NCI-H2081 (cell line): ENCODE measurements around the gene SLC41A1.
A peak's percentile ranks its signal among the peaks of the same experiment; 100 is the strongest.

Experiments
- DNase-seq, 2 experiments: peaks; one replicate each; lab custom pipeline; 2025; lab: John Stamatoyannopoulos, UW

SLC41A1 gene

GRCh38 chr1:205787287-205787916, 25.6 kb downstream of the SLC41A1 start:
- DNase-seq = no peak

DNA sequence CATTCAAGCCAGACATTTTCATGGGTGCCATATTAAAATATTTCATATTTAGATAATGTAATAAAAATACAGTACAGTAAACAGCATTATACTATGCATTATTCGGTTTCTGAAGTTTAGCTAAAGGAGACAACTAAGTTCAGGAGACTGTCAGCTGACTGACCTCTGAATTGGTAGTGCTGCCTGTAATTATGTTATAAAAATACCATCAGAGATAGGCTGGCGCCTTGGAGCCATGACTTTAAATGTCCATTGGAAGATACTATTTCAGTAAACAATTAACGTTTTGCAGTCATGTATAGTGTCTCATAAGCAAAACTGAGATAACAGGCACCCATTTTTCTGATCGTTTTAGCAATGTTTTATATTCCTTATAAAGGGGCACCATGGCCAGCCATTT, 26.4 kb downstream of the SLC41A1 start:
- no peak for DNase-seq

DNA sequence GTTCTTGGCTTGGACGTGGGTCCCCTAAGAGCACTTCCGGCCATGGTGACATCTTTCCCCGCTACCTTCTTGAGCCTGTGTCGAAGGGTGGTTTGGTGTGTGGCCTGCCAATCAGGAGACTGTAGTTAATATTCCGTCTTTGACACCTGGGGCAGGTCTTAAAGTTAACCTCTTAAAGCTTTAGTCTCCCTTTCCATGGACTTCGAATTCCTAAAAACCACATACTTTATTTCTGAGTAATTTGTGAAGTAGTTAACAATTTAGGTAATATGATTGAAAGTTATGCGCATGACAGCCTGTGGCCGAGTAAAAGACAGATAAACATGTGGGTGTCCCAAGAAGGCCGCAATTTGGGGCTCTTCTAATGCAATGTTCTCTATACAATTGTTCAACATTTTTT, 27.6 kb downstream of the SLC41A1 start:
- DNase-seq = no peak

- no peak for DNase-seq
Observed at GRCh38 chr1:205783904-205784303, 29.1 kb downstream of the SLC41A1 start.

DNA sequence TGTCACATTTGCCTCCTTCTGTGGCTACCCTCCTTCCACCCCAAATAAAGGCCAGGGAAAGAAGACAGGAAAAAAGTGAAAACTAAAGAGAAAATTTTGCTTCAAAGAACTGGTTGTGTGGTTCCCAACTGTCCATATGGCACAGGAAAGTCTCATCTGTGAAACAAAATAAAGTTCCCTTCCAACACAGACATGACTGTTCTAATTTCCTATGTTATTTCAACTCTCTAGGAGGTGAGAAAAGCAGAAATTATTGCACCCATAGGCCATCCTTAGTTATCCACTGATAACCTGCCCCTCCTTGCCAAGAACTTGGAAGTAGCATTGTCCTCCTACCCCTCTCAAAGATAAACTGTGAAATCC, 29.6 kb downstream of the SLC41A1 start:
- no peak for DNase-seq

DNA sequence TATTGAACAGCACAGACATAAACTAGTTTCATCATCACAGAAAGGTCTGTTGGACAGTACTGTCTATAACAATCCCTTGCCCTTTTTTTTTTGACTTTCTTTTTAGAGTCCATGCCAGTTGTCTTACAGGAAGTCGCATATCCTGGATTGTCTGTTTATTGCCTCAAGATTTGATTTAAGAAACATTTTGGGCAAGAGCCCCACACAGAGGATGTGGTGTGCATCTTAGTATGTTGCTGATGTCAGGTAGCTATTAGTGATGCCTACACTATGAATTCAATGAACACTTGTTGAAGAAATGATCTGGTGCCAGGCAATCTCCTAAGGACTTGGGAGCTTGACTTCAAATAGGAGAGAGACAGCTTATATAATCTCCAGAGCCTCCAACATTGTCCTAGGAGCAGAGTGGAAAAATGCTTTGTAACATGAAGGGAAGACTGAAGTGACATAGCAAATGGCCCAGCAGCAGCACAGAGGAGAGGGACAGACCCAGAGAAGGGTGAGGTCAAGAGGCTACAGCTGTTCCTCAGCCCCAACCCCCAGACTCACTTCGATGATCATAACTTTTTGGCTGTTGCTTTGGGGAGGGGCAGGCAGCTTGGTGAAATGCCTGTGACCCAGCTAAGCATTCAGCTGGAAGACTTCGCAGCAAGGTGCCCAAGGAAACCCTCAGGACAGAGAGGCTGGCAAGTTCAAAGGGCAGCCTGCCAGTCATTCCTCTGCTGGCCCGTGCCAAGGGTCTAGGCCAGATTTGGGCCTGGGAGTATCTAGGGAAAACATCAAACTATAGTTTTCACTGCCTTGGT, 30.2 kb downstream of the SLC41A1 start:
- no peak for DNase-seq

GRCh38 chr1:205780335-205780734, 32.7 kb downstream of the SLC41A1 start:
- DNase-seq = no peak

DNA sequence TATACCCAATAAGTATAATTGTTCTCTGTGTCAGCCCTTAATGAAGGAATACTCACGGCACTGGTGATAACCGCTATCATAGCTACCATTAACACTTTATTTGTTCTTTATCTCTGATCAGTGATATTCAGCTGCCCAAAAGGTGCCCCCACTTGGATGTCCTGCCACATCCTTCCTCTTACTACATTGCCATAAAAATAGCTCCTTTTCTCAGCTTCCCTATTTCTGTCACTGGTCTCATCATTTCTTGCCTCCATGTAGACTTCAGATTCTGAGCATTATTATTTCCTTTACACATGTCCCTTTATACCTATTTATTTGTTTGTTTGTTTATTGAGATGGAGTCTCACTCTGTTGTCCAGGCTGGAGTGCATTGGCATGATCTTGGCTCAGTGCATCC, 35.0 kb downstream of the SLC41A1 start:
- no peak for DNase-seq

DNA sequence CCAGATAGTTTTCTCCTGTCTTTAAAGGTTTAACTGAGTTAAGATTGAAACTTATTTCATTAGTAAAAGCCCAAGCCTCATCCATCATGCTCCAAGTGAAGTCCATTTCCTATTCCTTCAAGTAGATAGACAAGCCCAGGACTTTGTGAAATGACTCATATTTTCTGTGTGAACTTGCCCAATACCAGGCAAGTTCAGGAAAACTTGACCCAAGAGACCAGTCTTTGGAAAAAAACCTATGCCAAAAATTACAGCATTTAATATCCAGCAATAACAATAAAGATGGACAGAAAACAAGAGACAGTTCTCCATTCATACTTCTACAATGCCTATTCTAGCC, 37.3 kb downstream of the SLC41A1 start:
- DNase-seq = no peak

GRCh38 chr1:205775015-205775716, 37.8 kb downstream of the SLC41A1 start, which contains the start of gene RAB29:
Gene RAB29 (minus strand): TSS chr1:205775482. CDS start chr1:205774956, 526 bp downstream.
- peak; percentile 75 to 86 for DNase-seq

GRCh38 chr1:205774198-205775014, 38.6 kb downstream of the SLC41A1 start:
- DNase-seq = no peak

DNA sequence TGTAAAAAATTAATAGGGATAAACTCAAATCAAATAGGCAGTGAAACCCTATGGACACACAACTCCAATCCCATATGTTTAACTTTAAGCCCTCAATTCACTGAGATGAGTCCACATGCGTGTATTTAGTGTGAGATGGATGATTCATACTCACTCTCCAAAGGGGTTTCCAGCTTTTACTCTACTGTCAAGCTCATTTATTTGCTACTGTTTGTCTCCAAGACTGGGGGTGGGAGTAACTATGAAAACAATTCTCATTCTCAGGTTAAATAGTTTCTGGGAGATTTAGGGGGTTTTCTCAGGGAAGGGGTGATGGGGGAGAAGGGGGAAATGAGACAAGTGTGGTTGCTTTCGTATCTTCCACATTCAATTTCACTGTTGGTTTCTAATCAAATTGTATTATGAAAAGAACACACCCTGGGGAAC, 40.4 kb downstream of the SLC41A1 start:
- no peak for DNase-seq

DNA sequence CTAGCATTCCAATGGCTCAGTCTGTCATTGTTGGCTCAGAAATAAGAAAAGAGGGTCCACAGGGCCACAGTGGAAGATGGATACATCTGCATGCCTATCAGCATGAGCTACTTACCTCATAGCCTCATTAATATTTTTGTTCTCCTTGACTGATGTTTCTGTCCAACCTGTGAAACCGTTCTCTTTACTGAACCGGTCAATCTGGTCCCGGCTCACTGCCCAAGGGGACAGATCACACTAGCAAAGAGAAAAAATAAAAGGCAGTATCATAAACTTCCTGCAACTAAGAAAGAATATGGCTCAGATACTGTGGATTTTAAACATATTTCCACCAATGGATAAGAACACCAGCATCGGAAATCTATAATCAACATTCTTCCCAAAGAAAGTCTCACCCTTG, 42.4 kb downstream of the SLC41A1 start:
- no peak for DNase-seq

GRCh38 chr1:205769641-205770365, 43.2 kb downstream of the SLC41A1 start:
- no peak for DNase-seq

GRCh38 chr1:205767248-205767647, 45.8 kb downstream of the SLC41A1 start:
- DNase-seq = no peak

- no peak for DNase-seq
Observed at GRCh38 chr1:205766570-205766969, 46.4 kb downstream of the SLC41A1 start.

DNA sequence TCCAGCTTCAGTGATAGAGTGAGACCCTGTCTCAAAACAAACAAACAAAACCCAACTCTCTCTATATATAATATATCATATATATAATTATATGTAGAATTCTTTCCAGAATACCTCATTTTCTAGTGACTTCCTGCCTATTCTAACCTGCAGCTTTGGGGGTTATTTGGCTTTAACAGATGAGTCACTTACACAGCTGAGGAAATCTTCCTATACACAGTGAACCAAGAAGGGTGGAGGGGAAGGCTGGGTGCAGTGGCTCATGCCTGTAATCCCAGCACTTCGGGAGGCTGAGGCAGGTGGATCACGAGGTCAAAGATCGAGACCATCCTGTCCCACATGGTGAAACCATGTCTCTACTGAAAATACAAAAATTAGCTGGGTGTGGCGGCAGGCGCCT, 47.0 kb downstream of the SLC41A1 start:
- no peak for DNase-seq

DNA sequence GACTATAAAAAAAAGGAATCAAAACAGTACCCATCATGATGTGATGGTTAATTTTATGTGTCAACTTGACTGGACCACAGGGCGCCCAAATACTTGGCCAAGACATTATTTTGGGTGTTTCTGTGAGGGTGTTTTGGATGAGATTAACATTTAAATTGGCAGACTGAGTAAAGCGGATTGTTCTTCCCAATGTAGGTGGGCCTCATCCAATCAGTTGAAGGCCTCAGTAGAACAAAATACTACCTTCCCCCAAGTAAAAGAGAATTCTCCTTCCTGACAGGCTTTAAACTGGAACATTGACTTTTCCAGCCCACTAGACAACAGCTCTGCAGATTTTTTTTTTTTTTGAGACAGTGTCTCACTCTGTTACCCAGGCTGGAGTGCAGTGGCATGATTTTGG, 48.4 kb downstream of the SLC41A1 start:
- DNase-seq = no peak

DNA sequence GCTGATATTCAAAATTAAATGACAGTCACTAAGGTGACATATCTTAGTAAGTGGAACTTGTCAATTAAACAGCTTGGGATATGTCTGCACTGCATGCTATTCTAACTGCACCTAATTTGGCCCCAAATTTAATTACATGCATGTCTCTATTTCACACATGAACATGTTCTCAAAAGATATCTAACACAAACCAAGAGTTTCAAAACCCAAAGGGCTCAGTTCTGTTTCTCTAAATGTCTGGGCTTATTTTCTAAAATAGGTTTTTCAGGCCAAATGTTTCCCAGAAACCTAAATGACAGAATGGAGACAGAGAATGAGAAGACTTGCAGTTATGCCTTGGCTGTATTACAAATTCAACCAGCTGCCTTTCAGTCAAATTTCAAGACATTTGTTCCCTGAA, 49.0 kb downstream of the SLC41A1 start:
- no peak for DNase-seq

GRCh38 chr1:205760606-205761005, 52.4 kb downstream of the SLC41A1 start:
- DNase-seq = no peak

GRCh38 chr1:205756552-205756951, 56.4 kb downstream of the SLC41A1 start:
- DNase-seq = no peak

- no peak for DNase-seq
Observed at GRCh38 chr1:205754857-205755256, 58.1 kb downstream of the SLC41A1 start.
